Activated CD4-positive, alpha-beta T cell treated with anti-CD3 and anti-CD28 coated beads for 4 hours (primary cell): ENCODE results near the gene C7orf57.
"Not testable (repeated sequence)": the region's sequence is repeated elsewhere in the genome, so short reads cannot be mapped to it uniquely, and the experiment has no call there.

Source experiments
- DNase-seq, 2 donors: peaks; one replicate each; pipeline ENCODE4 v3.0.0-alpha.2; 2020

The C7orf57 gene

GRCh38 chr7:48035301-48035966, at the start of gene C7orf57:
Gene C7orf57, plus strand, starts transcription at chr7:48035543. Its CDS starts 766 bp downstream, at chr7:48036309.
- peak; percentile 82 to 87 for DNase-seq

- no peak for DNase-seq
Observed at GRCh38 chr7:47988496-47989386, 46.6 kb upstream of the C7orf57 start.

DNA sequence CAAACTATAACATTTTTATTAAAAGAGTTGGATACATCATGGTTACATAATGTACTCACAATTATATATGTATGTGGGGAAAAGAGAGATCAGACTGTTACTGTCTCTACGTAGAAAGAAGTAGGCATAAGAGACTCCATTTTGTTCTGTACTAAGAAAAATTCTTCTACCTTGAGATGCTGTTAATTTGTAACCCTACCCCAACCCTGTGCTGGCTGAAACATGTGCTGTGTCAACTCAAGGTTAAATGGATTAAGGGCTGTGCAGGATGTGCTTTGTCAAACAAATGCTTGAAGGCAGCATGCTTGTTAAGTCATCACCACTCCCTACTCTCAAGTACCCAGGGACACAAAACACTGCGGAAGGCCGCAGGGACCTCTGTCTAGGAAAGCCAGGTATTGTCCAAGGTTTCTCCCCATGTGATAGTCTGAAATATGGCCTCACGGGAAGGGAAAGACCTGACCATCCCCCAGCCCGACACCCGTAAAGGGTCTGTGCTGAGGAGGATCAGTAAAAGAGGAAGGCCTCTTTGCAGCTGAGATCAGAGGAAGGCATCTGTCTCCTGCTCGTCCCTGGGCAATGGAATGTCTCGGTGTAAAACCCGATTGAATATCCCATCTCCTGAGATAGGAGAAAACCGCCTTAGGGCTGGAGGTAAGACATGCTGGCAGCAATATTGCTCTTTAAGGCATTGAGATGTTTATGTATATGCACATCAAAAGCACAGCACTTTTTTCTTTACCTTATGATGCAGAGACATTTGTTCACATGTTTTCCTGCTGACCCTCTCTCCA, 45.5 kb upstream of the C7orf57 start:
- DNase-seq: not testable (repeated sequence)

- DNase-seq: no peak
Observed at GRCh38 chr7:47990592-47990991, 44.8 kb upstream of the C7orf57 start.

GRCh38 chr7:47991270-47991669, 44.1 kb upstream of the C7orf57 start:
- DNase-seq: no peak

GRCh38 chr7:47991741-47992311, 43.5 kb upstream of the C7orf57 start:
- DNase-seq: peak; percentile 84 to 86

GRCh38 chr7:47992446-47992845, 42.9 kb upstream of the C7orf57 start:
- no peak for DNase-seq

DNA sequence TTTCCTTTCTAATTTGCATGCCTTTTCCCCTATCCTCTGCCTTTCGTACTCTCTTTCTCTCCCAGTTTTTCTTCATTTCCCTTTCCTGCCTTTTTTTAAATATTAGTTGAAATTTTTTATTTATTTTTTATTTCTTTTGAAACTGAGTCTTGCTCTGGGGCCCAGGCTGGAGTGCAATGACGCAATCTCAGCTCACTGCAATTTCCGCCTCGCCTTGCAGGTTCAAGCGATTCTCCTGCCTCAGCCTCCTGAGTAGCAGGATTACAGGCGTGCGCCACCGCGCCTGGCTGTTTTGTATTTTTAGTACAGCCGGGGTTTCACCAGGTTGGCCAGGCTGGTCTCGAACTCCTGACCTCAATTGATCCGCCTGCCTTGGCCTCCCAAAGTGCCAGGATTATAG, 35.9 kb upstream of the C7orf57 start:
- no peak for DNase-seq

DNA sequence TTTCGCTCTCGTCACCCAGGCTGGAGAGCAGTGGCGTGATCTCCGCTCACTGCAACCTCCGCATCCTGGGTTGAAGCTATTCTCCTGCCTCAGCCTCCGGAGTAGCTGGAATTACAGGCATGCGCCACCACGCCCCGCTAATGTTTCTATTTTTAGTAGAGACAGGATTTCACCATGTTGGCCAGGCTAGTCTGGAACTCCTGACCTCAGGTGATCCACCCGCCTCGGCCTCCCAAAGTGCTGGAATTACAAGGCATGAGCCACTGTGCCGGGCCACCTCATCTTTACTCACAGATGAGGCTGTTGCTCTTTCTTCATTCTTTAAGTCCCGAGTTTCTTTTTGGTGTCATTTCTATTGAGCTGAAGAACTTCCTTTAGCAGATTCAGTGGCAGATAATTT, 35.2 kb upstream of the C7orf57 start:
- DNase-seq: not testable (repeated sequence)

DNA sequence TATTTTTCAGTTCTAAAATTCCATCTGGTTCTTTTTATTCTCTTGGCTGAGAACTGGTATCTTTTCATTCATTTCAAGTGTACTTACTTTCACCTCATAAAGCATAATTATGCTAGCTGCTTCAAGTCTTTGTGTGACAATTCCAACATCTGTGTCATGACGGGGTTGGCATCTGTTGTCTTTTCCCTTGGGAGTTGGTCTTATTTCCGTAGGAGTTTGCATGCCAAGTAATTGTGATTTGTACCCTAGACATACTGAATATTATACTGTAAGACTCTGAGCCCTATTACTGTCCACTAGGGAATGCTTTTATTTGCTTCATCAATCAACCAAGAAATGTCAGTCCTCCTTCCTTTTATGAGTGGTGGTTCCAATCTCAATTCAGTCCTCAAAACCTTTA, 31.3 kb upstream of the C7orf57 start:
- DNase-seq: no peak

GRCh38 chr7:48004638-48005037, 30.7 kb upstream of the C7orf57 start:
- no peak for DNase-seq

DNA sequence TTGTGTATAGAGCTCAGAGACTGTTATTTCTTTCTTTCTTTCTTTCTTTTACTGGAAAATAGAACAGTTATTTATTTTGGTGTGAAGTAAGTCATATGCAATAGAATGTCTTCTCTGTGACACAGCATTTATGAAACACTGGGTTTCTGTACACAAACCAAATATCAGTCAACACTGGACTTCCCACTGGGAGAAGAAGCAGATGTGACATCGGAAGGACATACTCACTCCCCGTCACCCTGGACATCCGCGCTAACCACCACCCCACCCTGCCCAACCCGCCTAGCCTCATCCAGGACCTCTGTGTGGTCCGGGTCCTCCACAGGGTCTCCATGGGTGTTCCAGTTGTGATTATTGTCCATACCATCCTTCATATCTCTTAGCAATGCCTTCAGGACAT, 28.5 kb upstream of the C7orf57 start:
- DNase-seq: no peak

GRCh38 chr7:48009257-48009656, 26.1 kb upstream of the C7orf57 start:
- no peak for DNase-seq

- no peak for DNase-seq
Observed at GRCh38 chr7:48009954-48010353, 25.4 kb upstream of the C7orf57 start.

DNA sequence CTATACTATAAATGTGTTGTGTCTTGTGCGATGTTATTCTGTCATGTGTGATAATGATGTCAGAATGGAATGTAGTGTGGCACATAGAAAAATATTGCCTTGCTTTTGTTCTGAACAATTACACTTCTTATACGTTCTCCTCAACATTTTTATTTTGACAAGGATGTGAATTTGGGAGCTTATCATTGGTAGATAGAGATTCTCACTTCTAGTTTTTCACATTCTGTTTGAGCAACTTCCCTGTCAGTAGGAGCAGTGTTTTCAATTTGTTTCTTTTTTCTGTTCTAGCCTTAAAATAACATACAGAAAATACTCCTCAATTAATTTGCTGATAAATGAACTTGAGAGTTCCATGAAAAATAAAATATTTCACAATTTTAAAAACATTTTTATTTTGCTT, 24.0 kb upstream of the C7orf57 start:
- DNase-seq: no peak

- DNase-seq: no peak
Observed at GRCh38 chr7:48011951-48012350, 23.4 kb upstream of the C7orf57 start.

GRCh38 chr7:48016641-48017040, 18.7 kb upstream of the C7orf57 start:
- no peak for DNase-seq

- DNase-seq: no peak
Observed at GRCh38 chr7:48017674-48018073, 17.7 kb upstream of the C7orf57 start.

- DNase-seq: no peak
Observed at GRCh38 chr7:48025624-48026023, 9.7 kb upstream of the C7orf57 start.

- DNase-seq: no peak
Observed at GRCh38 chr7:48028938-48029337, 6.4 kb upstream of the C7orf57 start, which contains the start of gene SUN3. Gene SUN3, minus strand, starts transcription at chr7:48029107. Its CDS starts 169 bp downstream, at chr7:48028938.

DNA sequence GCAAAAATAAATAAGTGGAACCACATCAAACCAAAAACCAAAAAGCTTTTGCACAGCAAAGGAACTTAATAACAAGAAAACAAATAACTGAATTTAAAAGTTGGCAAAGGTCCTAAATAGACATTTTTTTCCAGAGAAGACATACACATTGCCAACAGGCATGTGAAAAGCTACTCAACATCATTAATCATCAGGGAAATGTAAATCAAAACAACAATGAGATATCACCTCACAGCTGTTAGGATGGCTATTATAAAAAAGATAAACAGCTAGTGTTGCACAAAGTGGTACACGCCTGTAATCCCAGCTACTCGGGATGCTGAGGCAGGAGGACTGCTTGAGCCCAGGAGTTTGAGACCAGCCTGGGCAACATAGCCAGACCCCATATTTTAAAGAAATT, 4.2 kb upstream of the C7orf57 start:
- DNase-seq: no peak

DNA sequence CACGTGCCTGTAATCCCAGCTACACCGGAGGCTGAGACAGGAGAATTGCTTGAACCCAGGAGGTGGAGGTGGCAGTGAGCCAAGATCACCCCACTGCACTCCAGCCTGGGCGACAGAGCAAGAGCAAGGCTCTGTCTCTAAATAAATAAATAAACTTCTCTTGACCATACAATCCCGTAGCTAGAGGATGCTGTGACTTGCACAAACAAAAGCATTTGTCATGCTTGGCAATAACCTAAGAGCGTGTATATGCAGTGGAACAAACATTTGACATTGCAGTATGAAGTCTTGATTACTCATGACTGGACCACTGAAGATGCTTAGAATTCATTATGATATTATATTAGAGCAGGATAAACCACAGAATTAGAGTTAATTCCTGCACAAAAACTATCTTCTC, 1.4 kb upstream of the C7orf57 start:
- no peak for DNase-seq

- no peak for DNase-seq
Observed at GRCh38 chr7:48035967-48036478, 680 bp downstream of the C7orf57 start.
